ENCODE results near the gene B3GNT7.

B3GNT7 gene

DNA sequence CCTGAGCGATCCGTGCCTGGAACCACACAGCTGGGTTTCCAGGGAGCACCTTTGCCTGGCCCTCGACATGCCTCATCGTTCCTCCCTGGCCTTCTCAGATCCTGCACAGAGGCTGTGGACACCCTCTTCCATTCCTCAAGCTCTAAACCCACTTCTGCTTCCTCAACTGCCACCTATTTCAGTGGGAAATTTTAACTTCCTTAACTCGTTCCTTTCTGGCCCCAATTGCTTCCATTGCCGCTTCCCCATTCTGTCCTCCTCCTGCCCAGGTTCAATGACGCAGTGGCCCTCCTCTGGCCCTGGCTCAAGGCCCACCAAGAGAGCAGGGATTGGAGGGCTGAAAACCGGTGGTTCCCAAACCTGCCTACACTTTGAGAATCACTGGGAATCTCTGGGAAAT, 4.8 kb upstream of the B3GNT7 start:
- TF ChIP-seq, protein P1, sequence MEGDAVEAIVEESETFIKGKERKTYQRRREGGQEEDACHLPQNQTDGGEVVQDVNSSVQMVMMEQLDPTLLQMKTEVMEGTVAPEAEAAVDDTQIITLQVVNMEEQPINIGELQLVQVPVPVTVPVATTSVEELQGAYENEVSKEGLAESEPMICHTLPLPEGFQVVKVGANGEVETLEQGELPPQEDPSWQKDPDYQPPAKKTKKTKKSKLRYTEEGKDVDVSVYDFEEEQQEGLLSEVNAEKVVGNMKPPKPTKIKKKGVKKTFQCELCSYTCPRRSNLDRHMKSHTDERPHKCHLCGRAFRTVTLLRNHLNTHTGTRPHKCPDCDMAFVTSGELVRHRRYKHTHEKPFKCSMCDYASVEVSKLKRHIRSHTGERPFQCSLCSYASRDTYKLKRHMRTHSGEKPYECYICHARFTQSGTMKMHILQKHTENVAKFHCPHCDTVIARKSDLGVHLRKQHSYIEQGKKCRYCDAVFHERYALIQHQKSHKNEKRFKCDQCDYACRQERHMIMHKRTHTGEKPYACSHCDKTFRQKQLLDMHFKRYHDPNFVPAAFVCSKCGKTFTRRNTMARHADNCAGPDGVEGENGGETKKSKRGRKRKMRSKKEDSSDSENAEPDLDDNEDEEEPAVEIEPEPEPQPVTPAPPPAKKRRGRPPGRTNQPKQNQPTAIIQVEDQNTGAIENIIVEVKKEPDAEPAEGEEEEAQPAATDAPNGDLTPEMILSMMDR (IDR thresholded peaks at IDR 0.05) = no peak
- no peak overlapping the region for H3K27ac Mint-ChIP-seq

DNA sequence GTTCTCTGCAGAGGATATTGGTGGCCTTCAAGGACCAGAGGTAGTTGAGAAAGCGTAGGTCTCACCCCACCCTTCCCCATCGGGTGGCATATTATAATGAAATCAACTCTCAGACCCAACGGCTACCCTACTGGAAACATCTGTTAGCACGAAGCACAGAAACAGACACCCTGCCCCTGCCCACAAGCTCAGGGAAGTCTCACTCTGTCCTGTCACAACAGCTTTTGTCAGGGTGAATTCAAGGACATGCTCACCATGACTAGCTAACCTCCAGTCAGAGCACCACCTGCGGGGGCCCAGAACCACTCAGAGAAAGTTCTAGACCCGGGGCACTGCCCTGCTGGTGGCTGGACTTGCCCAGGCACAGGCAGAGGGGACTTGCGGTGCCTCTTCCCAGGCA, 3.5 kb upstream of the B3GNT7 start:
- Mint-ChIP-seq H3K27ac (no peak overlapping the region), H3K36me3 (ENCODE audit: low read depth) (no peaks in the 10 kb centered on the region), H3K27me3 (ENCODE audit: low read depth, poor library complexity) (peaks cover 41% of the 10 kb centered on the region), H3K4me1 (peaks cover 51% of the 10 kb centered on the region), H3K9me3 (no peaks in the 10 kb centered on the region), H3K4me3 (no peak overlapping the region)
- TF ChIP-seq, protein P1 (IDR thresholded peaks at IDR 0.05) = no peak
- no peak for DNase-seq

More for the DNA sequence above, 4.8 kb upstream of the B3GNT7 start:
- Mint-ChIP-seq H3K36me3 (ENCODE audit: low read depth) (peaks cover 8% of the 10 kb centered on the region), H3K9me3 (peaks cover 5% of the 10 kb centered on the region), H3K4me1 (peaks cover 51% of the 10 kb centered on the region), H3K27me3 (ENCODE audit: low read depth, poor library complexity) (peaks cover 41% of the 10 kb centered on the region), H3K4me3 (no peak overlapping the region)
- DNase-seq = no peak

DNA sequence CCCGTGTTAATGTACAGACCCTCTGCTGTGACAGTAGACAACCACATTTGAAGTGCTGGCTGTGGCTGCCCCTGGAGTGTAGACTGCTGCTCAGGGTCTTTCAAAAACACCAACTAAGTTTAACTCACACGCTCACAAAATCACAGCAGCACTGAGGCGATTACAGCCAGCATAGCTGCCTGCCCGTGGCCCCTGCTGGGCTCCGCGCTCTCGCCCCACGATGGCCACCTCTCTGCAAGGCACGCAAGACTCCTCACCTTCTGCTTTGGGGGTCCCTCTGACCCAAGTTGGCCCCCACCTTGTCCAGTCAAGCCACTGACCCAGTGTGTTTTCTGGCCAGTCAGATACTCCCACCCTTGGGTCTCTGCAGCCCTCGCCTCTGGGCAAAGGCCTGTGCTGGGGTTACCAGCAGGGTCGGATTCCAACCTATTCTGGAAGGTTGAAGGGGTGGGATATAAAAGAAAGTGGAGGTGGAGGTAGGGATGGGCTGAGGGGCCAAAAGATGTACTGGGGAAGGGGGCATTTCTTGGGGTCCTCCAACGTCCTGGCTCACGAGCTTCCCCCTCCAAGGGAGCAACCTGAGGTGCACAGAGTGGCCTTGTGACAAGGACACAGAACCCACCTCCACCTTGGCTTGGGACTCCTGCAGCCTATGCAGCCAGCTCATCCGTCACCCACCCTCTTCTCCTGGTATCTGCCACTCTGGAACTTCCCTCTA, 2.9 kb upstream of the B3GNT7 start:
- peaks cover 47% of the 10 kb centered on the region for H3K27me3 Mint-ChIP-seq (ENCODE audit: low read depth, poor library complexity)
- peak overlapping the region; percentile 27 for H3K27ac Mint-ChIP-seq
- peaks cover 51% of the 10 kb centered on the region for H3K4me1 Mint-ChIP-seq
- no peak overlapping the region for H3K4me3 Mint-ChIP-seq
- DNase-seq = no peak
- no peaks in the 10 kb centered on the region for H3K36me3 Mint-ChIP-seq (ENCODE audit: low read depth)
- TF ChIP-seq, protein P1 (IDR thresholded peaks at IDR 0.05) = no peak
- H3K9me3 Mint-ChIP-seq = no peaks in the 10 kb centered on the region

DNA sequence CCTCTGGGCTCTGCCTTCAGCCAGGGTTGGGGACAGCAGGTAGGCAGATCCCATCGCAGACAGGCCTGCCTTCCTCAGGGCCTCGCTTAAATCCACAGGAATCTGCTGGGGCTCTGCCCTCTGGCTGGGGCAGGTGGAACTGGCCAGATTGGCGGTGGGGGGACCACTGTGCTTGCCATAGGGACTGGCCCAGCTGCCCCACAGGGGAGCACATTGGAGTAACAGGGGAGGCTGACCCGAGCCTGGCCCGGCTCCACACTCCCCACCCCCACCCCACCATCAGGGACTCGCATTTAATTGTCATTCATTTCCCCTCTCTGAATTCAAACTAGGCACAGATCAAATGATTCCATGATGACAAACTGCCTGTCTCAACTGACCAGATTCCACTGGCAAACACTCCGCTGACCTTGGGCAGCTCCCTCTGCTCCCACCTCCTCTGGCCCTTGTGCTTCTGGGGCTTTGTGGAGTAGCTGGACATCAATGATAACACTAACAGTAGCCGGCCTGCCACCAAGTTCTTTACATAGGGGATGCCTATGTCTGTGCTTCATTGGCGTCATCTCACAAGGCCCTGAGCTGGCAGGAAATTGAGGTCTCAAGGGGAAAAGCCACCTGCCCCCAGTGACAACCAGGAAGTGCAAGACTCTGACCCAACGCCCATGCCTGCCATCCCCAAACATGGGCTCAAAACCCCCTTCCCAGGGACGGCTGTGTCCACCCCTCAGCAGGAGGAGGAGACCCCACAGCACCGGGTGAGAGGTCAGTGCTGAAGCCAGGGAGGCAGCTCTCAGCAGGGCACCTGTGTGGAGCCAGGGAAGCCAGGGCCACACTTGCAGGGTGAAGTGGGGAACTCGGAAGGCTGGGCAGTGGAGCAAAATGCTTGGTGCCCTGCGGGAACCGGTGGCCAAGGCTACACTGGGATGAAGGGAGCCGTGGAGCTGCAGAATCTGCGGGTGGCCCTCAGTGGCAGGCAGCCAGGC, 2.1 kb upstream of the B3GNT7 start:
- Mint-ChIP-seq H3K4me1 (peaks cover 51% of the 10 kb centered on the region), H3K4me3 (no peak overlapping the region), H3K27ac (no peak overlapping the region), H3K9me3 (no peaks in the 10 kb centered on the region), H3K27me3 (ENCODE audit: low read depth, poor library complexity) (peaks cover 53% of the 10 kb centered on the region), H3K36me3 (ENCODE audit: low read depth) (no peaks in the 10 kb centered on the region)
- TF ChIP-seq, protein P1 (IDR thresholded peaks at IDR 0.05) = no peak
- no peak for DNase-seq

DNA sequence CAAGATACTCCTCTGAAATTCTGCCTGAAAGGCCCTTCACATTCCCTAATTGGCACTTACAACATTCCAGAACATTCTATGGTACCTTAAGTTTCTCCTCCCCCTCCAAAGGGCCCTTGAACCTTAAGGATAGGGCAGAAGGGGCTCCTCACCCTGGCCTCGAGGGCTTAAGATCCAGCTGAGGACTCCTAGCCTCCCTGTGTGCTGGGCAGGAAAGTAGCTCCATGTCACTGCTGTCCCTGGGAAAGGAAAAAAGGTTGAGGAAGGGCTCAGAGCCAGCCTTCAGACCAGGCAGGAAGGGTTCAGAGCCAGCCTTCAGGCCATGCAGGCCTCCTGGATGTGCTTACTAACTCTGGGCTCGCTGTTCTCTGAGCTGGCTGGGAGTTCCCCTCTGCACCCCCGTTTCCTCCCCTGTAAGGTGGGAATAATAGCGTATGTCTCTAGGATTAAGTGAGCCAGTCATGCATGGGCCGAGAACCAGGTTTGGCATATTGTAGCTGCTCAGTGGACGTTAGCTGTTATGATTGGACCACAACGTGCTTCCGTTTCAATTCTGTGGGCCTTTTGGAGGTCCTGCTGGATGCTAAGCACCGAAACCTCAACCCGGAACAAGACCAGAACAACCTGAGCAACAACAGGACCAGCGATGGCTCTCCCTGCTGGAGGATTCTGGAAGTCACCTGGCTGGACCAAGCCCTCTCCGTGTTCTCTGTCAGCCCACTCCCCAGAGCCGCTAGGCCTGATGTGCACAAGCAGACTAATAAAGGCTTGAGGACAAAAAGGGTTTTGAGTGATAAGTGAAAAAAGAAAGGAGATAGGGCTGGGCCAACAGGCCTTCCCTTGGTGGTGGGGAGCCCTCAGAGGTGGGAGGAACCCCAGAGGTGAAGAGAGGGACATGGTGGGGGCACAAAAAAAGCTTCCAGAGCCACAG, 1.0 kb upstream of the B3GNT7 start:
- H3K27me3 Mint-ChIP-seq (ENCODE audit: low read depth, poor library complexity) = peaks cover 50% of the 10 kb centered on the region
- TF ChIP-seq, protein P1 (IDR thresholded peaks at IDR 0.05) = no peak
- H3K27ac Mint-ChIP-seq = no peak overlapping the region
- H3K4me3 Mint-ChIP-seq = peak overlapping the region; percentile 79
- H3K4me1 Mint-ChIP-seq = peaks cover 43% of the 10 kb centered on the region
- no peaks in the 10 kb centered on the region for H3K36me3 Mint-ChIP-seq (ENCODE audit: low read depth)
- no peak for DNase-seq
- no peaks in the 10 kb centered on the region for H3K9me3 Mint-ChIP-seq

Measured in nephron progenitor cell (in vitro differentiated cells).